Right ventricle myocardium inferior (tissue), 1 donor: ENCODE results near the gene GATA3. TPM values are rescaled to one million over a fixed set of nuclear protein-coding genes. Genes with fewer than 3 reads are reported as not detected.

Experiments used
- ATAC-seq: fragments of 200-7000 bp; cut with Tn5 transposase; one replicate; pipeline ENCODE4 v1.9.1; 2020; ENCODE audit warnings: mild to moderate bottlenecking, moderate library complexity
- DNase-seq: peaks from one replicate; pipeline ENCODE4 v3.0.0; 2021; ENCODE audit errors: missing footprints
- intact Hi-C: fragments of 100-400 bp; cut with DNase I; formaldehyde crosslinking; loops from one replicate; pipeline ENCODE4 v1.11.0; 2022
- total RNA-seq: library from RNA; stranded (reverse); fragmentation: NEBNext Ultra II Directional; extraction: Animal tissue kit (Norgen Biotek cat#: 25700); gene quantifications from one replicate; pipeline ENCODE4 v1.2.1, GENCODE V29; 2021
- donor health status: DM: no; HTN: yes; CAD: no; lungs with severe emphysema.

GATA3 gene
- total RNA-seq, 1 donor from 2014 or later = 1.3 TPM

DNA sequence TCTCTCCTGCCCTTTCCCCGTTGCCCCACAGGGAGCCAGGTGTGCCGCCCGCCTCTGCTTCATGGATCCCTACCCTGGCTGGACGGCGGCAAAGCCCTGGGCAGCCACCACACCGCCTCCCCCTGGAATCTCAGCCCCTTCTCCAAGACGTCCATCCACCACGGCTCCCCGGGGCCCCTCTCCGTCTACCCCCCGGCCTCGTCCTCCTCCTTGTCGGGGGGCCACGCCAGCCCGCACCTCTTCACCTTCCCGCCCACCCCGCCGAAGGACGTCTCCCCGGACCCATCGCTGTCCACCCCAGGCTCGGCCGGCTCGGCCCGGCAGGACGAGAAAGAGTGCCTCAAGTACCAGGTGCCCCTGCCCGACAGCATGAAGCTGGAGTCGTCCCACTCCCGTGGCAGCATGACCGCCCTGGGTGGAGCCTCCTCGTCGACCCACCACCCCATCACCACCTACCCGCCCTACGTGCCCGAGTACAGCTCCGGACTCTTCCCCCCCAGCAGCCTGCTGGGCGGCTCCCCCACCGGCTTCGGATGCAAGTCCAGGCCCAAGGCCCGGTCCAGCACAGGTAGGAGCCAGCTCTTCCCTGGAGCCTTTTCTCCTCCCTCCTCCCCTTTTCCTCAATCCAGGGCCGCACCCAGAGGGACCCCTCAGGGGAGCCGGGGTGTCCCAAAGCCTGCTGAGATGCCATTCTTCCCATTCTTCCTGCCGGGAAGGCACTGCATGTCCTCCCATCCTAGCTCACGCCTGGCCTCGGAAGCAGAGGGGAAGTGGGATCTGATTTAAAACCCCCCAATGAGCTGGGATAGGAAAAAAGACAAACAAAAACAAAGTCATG, 4.0 kb downstream of the GATA3 start:
- no peak for ATAC-seq
- DNase-seq = peak; percentile 42
- intact Hi-C loops = loop anchor here (10.0 kb wide), 2 partner anchors 216 to 416 kb away; no protein-coding TSS in a partner anchor

GRCh38 chr10:8059191-8059936, 4.9 kb downstream of the GATA3 start:
- no peak for DNase-seq
- intact Hi-C loops = loop anchor here (10.0 kb wide), 2 partner anchors 215 to 415 kb away; no protein-coding TSS in a partner anchor
- ATAC-seq = no peak

GRCh38 chr10:8060010-8060703, 5.7 kb downstream of the GATA3 start:
- intact Hi-C loops = no loop called here
- no peak for ATAC-seq
- no peak for DNase-seq

GRCh38 chr10:8060704-8061121, 6.2 kb downstream of the GATA3 start:
- DNase-seq (peak; percentile 54), ATAC-seq (no peak)
- intact Hi-C loops = no loop called here

GRCh38 chr10:8061274-8062211, 7.1 kb downstream of the GATA3 start:
- peak; percentile 35 for DNase-seq
- intact Hi-C loops = no loop called here
- no peak for ATAC-seq

DNA sequence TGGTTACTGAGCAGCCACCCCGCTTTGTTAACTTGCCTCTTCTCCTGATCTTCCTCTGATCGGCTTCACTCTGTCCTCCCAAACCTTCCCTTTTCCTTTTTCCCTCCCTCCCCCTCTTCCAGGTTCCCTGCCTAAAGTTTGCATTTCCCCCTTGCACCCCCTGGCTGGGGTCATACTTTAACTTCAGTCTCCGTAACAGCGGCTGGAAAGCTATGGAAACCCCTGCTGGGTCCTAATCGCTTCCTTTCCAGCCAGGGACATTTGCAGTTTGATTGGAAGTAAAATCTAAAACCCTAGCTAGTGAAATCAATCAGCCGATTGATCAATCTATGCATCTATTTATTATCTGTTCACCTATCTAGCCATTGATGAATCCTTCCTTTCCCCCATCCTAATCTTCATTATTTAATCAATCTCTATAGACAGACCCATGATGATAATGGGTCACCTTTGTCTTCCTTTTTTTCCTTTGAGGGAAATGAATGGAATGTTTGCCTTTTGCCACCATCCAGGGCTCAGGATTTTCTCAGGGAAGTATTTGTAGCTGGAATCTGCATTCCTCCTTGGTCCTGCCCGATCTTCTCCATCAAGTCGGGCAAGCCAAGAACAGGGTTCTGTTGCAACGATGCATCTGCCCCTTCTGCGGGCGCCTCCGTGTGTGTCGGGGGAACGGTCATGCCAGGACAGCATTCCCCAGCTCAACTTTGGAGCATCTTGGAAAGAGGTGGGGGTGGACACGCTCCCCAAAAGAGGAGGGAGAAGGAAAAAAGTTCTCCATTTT, 8.8 kb downstream of the GATA3 start:
- no peak for ATAC-seq
- intact Hi-C loops = no loop called here
- no peak for DNase-seq

DNA sequence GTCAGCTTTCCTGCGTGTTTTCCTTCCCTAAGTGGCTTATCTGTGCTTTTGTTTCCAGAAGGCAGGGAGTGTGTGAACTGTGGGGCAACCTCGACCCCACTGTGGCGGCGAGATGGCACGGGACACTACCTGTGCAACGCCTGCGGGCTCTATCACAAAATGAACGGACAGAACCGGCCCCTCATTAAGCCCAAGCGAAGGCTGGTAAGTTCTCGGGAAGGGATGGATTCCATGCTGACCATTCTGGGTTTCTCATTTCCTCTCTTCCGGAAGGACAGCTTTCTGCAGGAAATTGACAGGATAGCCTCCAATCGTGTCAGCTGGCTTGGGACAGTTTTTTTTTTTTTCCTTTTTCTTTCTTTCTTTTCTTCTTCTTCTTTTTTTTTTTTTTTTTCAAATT, 9.4 kb downstream of the GATA3 start:
- ATAC-seq (no peak), DNase-seq (no peak)
- intact Hi-C loops = no loop called here

GRCh38 chr10:8064436-8064835, 9.9 kb downstream of the GATA3 start:
- no peak for ATAC-seq
- intact Hi-C loops = no loop called here
- no peak for DNase-seq

GRCh38 chr10:8065651-8066050, 11.2 kb downstream of the GATA3 start:
- no peak for DNase-seq
- intact Hi-C loops = no loop called here
- ATAC-seq = no peak

DNA sequence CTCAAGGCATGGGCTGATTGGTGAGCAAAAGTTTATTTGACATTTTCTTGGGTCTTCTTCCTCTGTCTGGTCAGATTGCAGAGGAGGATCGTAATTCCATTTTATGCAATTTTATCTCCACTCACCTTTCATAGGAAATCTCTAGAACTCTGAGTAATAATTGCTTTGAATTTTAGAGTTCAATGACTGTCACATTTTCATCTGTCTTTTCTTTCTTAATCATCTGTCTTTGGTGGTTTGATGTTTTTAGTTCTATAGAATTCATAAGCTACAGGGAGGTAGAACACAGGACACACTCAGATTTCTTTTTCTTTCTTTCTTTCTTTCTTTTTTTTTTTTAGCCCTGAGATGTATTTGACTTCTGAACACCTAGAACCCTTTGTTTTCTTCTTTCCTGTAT, 11.6 kb downstream of the GATA3 start:
- DNase-seq = no peak
- intact Hi-C loops = no loop called here
- no peak for ATAC-seq

- ATAC-seq = no peak
- intact Hi-C loops = no loop called here
- DNase-seq = no peak
These were observed 12.3 kb downstream of the GATA3 start for GRCh38 chr10:8066797-8067196.

DNA sequence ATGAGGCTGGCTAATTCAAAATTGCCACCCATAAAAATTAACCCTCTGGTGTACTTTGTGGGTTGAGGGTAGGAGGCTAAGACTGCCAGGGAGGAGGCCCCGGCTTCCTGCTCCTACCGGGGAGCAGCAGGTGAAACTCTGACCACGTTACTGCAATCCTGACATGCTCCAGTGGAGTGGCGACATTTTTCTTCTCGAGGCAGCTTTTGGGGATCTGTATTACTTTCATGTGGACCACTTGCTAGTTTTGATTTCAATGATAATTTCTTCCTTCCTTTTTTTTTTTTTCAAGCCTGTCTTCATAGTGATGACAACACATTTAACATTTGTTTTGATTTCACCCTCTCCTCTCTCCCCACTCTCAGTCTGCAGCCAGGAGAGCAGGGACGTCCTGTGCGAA, 14.6 kb downstream of the GATA3 start:
- DNase-seq (no peak), ATAC-seq (no peak)
- intact Hi-C loops = no loop called here

DNA sequence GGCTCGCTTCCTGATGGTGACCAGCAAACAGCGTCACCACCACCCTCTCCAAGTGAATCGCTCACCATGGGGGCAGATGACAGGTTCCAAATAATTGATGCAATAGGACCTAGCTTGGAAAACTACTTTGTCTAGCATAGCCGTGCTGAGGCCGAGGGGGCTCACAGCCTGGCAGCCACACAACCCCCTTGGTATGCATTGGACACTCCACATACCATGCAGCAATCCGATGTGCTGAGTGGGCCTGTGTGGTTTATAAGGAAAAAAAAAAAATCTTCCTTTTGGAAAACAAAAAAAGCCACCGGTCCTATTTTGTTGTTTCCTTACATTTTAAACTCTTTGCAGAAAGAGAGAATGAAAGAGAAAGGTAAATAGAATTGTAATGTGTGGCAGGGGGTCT, 15.1 kb downstream of the GATA3 start:
- DNase-seq (no peak), ATAC-seq (no peak)
- intact Hi-C loops = no loop called here

GRCh38 chr10:8070440-8070839, 16.0 kb downstream of the GATA3 start:
- intact Hi-C loops = no loop called here
- ATAC-seq (no peak), DNase-seq (no peak)

DNA sequence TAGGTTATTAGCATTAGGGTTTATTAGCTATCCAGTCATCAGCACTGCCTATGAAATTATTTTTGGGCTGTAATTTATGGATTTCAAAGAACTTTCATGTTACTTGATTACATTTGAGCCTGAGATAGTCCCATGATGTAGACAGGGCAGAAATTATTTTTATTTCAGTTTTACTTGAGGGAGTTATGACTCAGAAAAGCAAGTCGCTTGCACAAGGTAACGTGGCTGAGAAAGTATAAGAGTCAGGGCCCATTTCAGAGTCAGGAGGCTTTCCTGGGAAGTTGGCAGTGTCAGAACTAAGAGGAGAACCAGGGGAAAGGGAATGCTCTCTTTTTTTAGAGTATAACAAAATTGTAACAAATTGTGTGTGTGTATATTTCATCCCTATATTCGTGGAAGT, 16.5 kb downstream of the GATA3 start:
- DNase-seq = no peak
- intact Hi-C loops = no loop called here
- ATAC-seq = no peak

DNA sequence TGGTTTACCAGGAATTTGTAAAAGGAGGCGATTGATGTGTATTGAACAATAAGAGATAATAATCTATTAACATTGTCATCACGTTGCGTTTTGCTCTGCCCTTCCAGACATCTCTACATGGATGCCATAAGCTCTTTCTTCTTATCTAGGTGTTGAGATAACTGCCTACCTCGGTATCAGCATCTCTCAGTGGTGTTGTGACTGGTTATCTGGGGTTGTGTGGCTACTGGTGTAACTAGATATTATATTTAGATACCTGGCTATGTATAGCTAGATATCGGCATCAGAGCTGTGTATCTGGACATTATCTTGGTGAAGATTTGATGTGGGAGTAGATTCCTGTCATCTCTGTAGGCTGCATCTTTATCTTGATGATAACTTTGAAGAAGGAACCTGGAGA, 17.2 kb downstream of the GATA3 start:
- intact Hi-C loops = no loop called here
- ATAC-seq (no peak), DNase-seq (no peak)

GRCh38 chr10:8072211-8072610, 17.7 kb downstream of the GATA3 start:
- ATAC-seq (no peak), DNase-seq (no peak)
- intact Hi-C loops = no loop called here
